GM12878 (cell line): ENCODE data around the gene TRIP4. TPM values are rescaled to one million over a fixed set of nuclear protein-coding genes. Genes with fewer than 3 reads are reported as not detected.

Experiments used
- ATAC-seq: fragments of 200-7000 bp; cut with Tn5 transposase; 3 replicates; pipeline ENCODE4 v1.9.1; 2020; ENCODE audit warnings: mild to moderate bottlenecking, moderate library complexity
- BruUV-seq: library from RNA; stranded (reverse); fragments of 400-500 nt; replicated peaks from 2 replicates; lab custom pipeline; 2021; lab: Mats Ljungman, UMichigan
- CTCF ChIA-PET: fragments of 300-600 bp; sonication (Branson Sonifier 250); formaldehyde crosslinking; extraction: SDS; loops from one replicate; lab custom pipeline; 2021; ENCODE audit warnings: inconsistent platforms; lab: Yijun Ruan, JAX
- POLR2A ChIA-PET: fragments of 350-600 bp; formaldehyde crosslinking; extraction: SDS; loops from one replicate; lab custom pipeline; 2021; ENCODE audit warnings: inconsistent platforms; lab: Charles Lee
- RAD21 ChIA-PET: fragments of 300-600 bp; sonication (Branson Sonifier 250); formaldehyde crosslinking; loops from one replicate; lab custom pipeline; 2023; ENCODE audit warnings: antibody characterized with exemption; ENCODE audit not compliant: unreplicated experiment; lab: Charles Lee
- SMC1A ChIA-PET: fragments of 300-600 bp; sonication (Branson Sonifier 250); formaldehyde crosslinking; loops from one replicate; lab custom pipeline; 2023; ENCODE audit not compliant: unreplicated experiment, uncharacterized antibody; lab: Charles Lee
- DNase-seq: peaks from one replicate; pipeline ENCODE4 v3.0.0-alpha.2; 2011; ENCODE audit warnings: low read depth, low spot score
- FAIRE-seq: peaks from 3 replicates; lab custom pipeline; 2011; peaks lifted over from hg19 to GRCh38; lab: Jason Lieb, UNC
- H2AFZ ChIP-seq: 2 replicates; pipeline ENCODE4 v1.6.0; 2011; ENCODE audit warnings: low read depth, low read length, control low read depth; ENCODE audit not compliant: control insufficient read depth
- H3K27ac ChIP-seq: 2 replicates; pipeline ENCODE4 v1.5.1; 2011; ENCODE audit warnings: control low read depth; ENCODE audit not compliant: control insufficient read depth, insufficient read depth
- H3K27me3 ChIP-seq, 2 experiments: replicated peaks in 1 of 2; 2 replicates each; pipeline versions ENCODE4 v1.6.0 to v1.6.1; 2011; ENCODE audit warnings: low read length in 1 of 2; ENCODE audit not compliant: control insufficient read depth in 2 of 2, insufficient read depth in 2 of 2
- H3K36me3 ChIP-seq, 2 experiments: 2 replicates each; pipeline ENCODE4 v1.5.1; 2011; ENCODE audit warnings: low read length in 1 of 2; ENCODE audit not compliant: control insufficient read depth in 2 of 2, insufficient read depth in 2 of 2
- H3K4me1 ChIP-seq: 2 replicates; pipeline ENCODE4 v1.6.1; 2011; ENCODE audit warnings: mild to moderate bottlenecking, low read length, moderate library complexity, mixed read lengths; ENCODE audit not compliant: control insufficient read depth, insufficient read depth
- H3K4me2 ChIP-seq: 2 replicates; pipeline ENCODE4 v1.6.0; 2011; ENCODE audit warnings: control low read depth; ENCODE audit not compliant: control insufficient read depth, insufficient read depth
- H3K4me3 ChIP-seq: fragments of 200-600 bp; sonication (generic); 2 replicates; pipeline ENCODE4 v1.5.1; 2016
- H3K79me2 ChIP-seq: 2 replicates; pipeline ENCODE4 v1.6.0; 2011; ENCODE audit warnings: low read length; ENCODE audit not compliant: control insufficient read depth, insufficient read depth
- H3K9ac ChIP-seq: 2 replicates; pipeline ENCODE4 v1.8.0; 2011; ENCODE audit warnings: low read length, control low read depth, mixed read lengths; ENCODE audit not compliant: control insufficient read depth, insufficient read depth
- H3K9me3 ChIP-seq: replicated peaks from 3 replicates; pipeline ENCODE4 v1.5.1; 2011; ENCODE audit warnings: mild to moderate bottlenecking, low read length; ENCODE audit not compliant: control insufficient read depth, insufficient read depth
- H4K20me1 ChIP-seq: 2 replicates; pipeline ENCODE4 v1.6.0; 2011; ENCODE audit not compliant: control insufficient read depth, insufficient read depth
- BCL11A ChIP-seq: IDR thresholded peaks from 2 replicates; pipeline ENCODE4 v1.6.1; 2011; ENCODE audit warnings: low read depth, low read length
- EED ChIP-seq: sonication (generic); IDR thresholded peaks from 2 replicates; pipeline ENCODE4 v1.6.1; 2016; ENCODE audit warnings: antibody characterized with exemption, low read depth
- HDAC2 ChIP-seq: fragments of 200-600 bp; sonication (generic); IDR thresholded peaks from 2 replicates; pipeline ENCODE4 v1.6.1; 2017
- JUND ChIP-seq: IDR thresholded peaks from 2 replicates; pipeline ENCODE4 v1.6.1; 2012; ENCODE audit warnings: low read depth, mild to moderate bottlenecking, low read length, improper control_type of control experiment, moderate library complexity
- RAD51 ChIP-seq: fragments of 450-650 bp; IDR thresholded peaks from 2 replicates; pipeline ENCODE4 v1.6.1; 2016; ENCODE audit warnings: moderate library complexity, mild to moderate bottlenecking, inconsistent platforms
- YBX1 ChIP-seq: fragments of 450-650 bp; IDR thresholded peaks from 2 replicates; pipeline ENCODE4 v1.6.1; 2016; ENCODE audit warnings: antibody characterized with exemption
- ZNF217 ChIP-seq: fragments of 450-650 bp; IDR thresholded peaks from 2 replicates; pipeline ENCODE4 v1.6.1; 2017; ENCODE audit warnings: antibody characterized with exemption, mild to moderate bottlenecking
- ZNF274 ChIP-seq: IDR thresholded peaks from one replicate; pipeline ENCODE4 v1.8.0; 2011; ENCODE audit not compliant: insufficient read length, insufficient read depth
- WGBS: methylation state at CpG from one replicate; pipeline ENCODE4 v1.1.6; 2016; ENCODE audit warnings: low lambda C conversion rate; ENCODE audit not compliant: insufficient replicate concordance, insufficient coverage; ENCODE audit errors: missing lambda C conversion rate; 5-methylcytosine and 5-hydroxymethylcytosine counted together
- in situ Hi-C: fragments of 300-500 bp; cut with MboI; formaldehyde crosslinking; loops from 9 replicates; pipeline ENCODE4 v1.14.3; 2018; ENCODE audit warnings: mixed read lengths
- intact Hi-C: fragments of 100-400 bp; cut with micrococcal nuclease; formaldehyde crosslinking; loops from one replicate; pipeline ENCODE4 v1.14.2; 2022; ENCODE audit not compliant: unreplicated experiment
- polyA plus RNA-seq, 11 experiments: library from polyadenylated mRNA; depleted of rRNA in 4 of 11; unstranded in 6 of 11; stranded (reverse) in 5 of 11; fragments of >200 nt; fragmentation: Nextera tagmentation in 4 of 11; fragmentation: Illumina TruSeq in 1 of 11; extraction: Ambion mirVana in 4 of 11; extraction: Trizol in 1 of 11; gene quantifications; 1 replicate in 1 of 11; 2 replicates in 10 of 11; pipeline versions ENCODE4 v1.2.1 to v1.2.3, GENCODE V29; 2011 to 2016; ENCODE audit warnings: inconsistent platforms in 2 of 11, missing spikeins in 2 of 11, low read depth in 1 of 11
- total RNA-seq, 4 experiments: library from RNA; depleted of rRNA in 3 of 4; stranded (reverse); fragments of >200 nt in 3 of 4; fragmentation: Illumina TruSeq in 1 of 4; extraction: Trizol in 1 of 4; gene quantifications; 2 replicates each; pipeline versions ENCODE4 v1.2.1 to v1.2.3, GENCODE V29; 2013 to 2021
- TF ChIP-seq, protein P1 (sequence below): fragments of 450-650 bp; IDR thresholded peaks from 2 replicates; pipeline ENCODE4 v1.6.1; 2017; ENCODE audit warnings: low read depth, mild to moderate bottlenecking, moderate library complexity
- TF ChIP-seq, protein P2 (sequence below): fragments of 450-650 bp; IDR thresholded peaks from 2 replicates; pipeline ENCODE4 v1.6.1; 2017; ENCODE audit warnings: borderline replicate concordance
- TF ChIP-seq, protein P3 (sequence below): fragments of 450-650 bp; formaldehyde crosslinking; IDR thresholded peaks from 2 replicates; pipeline ENCODE4 v1.5.0; 2022; ENCODE audit warnings: mild to moderate bottlenecking, missing genetic modification characterization

Gene TRIP4
- total and polyA plus RNA-seq, 10 of the 15 experiments (the other 5 are each of a cell fraction or from before 2014, with no cell fraction given), result 6.4 to 24.5 (median 20.0) TPM

DNA sequence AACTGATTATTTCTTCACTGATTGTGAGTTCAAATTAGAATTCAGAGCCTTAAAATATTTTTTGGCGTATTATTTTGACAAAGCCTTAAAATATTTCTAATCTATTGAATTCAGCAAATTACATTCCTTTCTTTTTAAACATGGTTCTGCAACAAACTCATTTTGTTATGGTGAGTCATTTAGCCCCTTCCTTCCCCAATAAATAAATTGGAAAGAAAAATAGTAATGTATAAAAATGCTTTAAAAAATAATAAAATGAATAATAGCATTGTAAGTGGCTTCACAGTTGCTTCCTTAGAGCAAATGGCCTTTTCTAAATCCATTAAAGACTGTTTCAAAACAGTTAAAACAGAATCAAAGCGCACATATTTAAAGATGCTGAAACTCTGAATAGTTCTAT is 43.8 kb upstream of the TRIP4 start:
- SMC1A ChIA-PET, result interaction anchor here (0.6 kb wide), 1 partner anchor 25 kb away, joined by 3 read pairs; no protein-coding TSS in a partner anchor
- H3K27ac ChIP-seq, result no peak overlapping the region
- in situ Hi-C loops (no loop called here), intact Hi-C loops (no loop called here)
- no peaks in the 10 kb centered on the region; the same call in 1 of the 2 replicates for H4K20me1 ChIP-seq
- H3K4me1 ChIP-seq, result no peaks in the 10 kb centered on the region
- WGBS, result 100% methylated on average over 2 of the region's 2 CpGs
- TF ChIP-seq EED (no peak), YBX1 (no peak), JUND (no peak), HDAC2 (no peak), ZNF217 (no peak), RAD51 (no peak), BCL11A (no peak)
- no peak overlapping the region for H3K9ac ChIP-seq
- FAIRE-seq (no peak), ATAC-seq (no peak), DNase-seq (no peak)
- no peak overlapping the region for H2AFZ ChIP-seq
- H3K4me2 ChIP-seq, result no peak overlapping the region
- no TSS peak for BruUV-seq
- no peaks in the 10 kb centered on the region for H3K27me3 ChIP-seq
- no peak overlapping the region for H3K4me3 ChIP-seq
- RAD21 ChIA-PET, result interaction anchor here (0.7 kb wide), 1 partner anchor 34 kb away, joined by 4 read pairs; no protein-coding TSS in a partner anchor
- peaks cover 10% of the 10 kb centered on the region for H3K79me2 ChIP-seq
- H3K9me3 ChIP-seq, result no peaks in the 10 kb centered on the region
- POLR2A ChIA-PET, result no interaction called here
- CTCF ChIA-PET, result no interaction called here
- no peaks in the 10 kb centered on the region; a peak in 3 of 4 replicates for H3K36me3 ChIP-seq

DNA sequence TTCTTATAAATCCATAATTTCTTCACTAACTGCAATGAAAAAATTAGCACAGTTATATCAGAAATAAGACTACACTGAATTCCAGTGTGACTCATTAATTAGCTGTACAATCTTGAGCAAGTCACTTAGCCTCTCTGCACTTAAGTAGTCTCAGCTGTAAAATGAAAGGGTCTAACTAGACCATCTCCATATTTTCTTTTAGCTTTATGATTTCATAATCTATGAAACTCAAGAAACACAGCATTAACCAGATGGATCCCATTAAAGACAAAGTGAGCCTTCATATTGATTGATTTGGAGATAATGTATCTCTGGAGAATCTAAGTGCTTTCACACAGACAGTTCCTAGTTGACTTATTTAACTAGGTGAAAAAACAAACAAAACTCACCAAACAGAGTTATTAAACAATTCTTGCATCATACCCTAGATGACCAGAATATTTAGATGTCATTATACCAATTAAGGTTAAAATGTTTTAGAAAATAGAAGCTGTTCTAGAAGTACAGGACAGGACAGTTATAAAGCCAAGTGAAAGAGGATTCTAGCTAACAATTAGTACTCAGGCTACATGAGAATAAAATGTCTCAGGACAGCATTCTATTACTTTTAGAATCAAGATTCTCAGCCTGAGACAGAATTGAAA is 42.9 kb upstream of the TRIP4 start:
- intact Hi-C loops, result no loop called here
- Histone ChIP-seq H3K9me3 (no peaks in the 10 kb centered on the region), H3K36me3 (no peaks in the 10 kb centered on the region; a peak in 2 of 4 replicates), H2AFZ (no peak overlapping the region), H3K79me2 (peaks cover 13% of the 10 kb centered on the region), H3K27ac (no peak overlapping the region), H3K9ac (no peak overlapping the region), H3K27me3 (no peaks in the 10 kb centered on the region), H4K20me1 (no peaks in the 10 kb centered on the region; the same call in 1 of the 2 replicates), H3K4me3 (no peak overlapping the region), H3K4me2 (no peak overlapping the region), H3K4me1 (no peaks in the 10 kb centered on the region)
- DNase-seq, result no peak
- in situ Hi-C loops, result no loop called here
- CTCF ChIA-PET, result interaction anchor here (0.7 to 1.7 kb wide), 4 partner anchors 10 to 133 kb away, joined by 3 to 5 read pairs (median 4); no protein-coding TSS in a partner anchor
- FAIRE-seq, result no peak
- RAD21 ChIA-PET, result interaction anchor here (0.6 to 1.4 kb wide), 4 partner anchors 10 to 43 kb away, joined by 3 to 4 read pairs (median 3); partner anchors contain the start of gene TRIP4
- SMC1A ChIA-PET, result interaction anchor here (0.6 to 1.2 kb wide), 6 partner anchors 10 to 135 kb away, joined by 3 to 5 read pairs (median 4); no protein-coding TSS in a partner anchor
- POLR2A ChIA-PET, result interaction anchor here (0.5 kb wide), 2 partner anchors 126 to 272 kb away, joined by 4 to 5 read pairs; no protein-coding TSS in a partner anchor
- no peak for ATAC-seq
- no TSS peak for BruUV-seq
- TF ChIP-seq, protein P1, sequence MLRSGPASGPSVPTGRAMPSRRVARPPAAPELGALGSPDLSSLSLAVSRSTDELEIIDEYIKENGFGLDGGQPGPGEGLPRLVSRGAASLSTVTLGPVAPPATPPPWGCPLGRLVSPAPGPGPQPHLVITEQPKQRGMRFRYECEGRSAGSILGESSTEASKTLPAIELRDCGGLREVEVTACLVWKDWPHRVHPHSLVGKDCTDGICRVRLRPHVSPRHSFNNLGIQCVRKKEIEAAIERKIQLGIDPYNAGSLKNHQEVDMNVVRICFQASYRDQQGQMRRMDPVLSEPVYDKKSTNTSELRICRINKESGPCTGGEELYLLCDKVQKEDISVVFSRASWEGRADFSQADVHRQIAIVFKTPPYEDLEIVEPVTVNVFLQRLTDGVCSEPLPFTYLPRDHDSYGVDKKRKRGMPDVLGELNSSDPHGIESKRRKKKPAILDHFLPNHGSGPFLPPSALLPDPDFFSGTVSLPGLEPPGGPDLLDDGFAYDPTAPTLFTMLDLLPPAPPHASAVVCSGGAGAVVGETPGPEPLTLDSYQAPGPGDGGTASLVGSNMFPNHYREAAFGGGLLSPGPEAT, result no peak
- no peak for TF ChIP-seq EED
- TF ChIP-seq, protein P2, sequence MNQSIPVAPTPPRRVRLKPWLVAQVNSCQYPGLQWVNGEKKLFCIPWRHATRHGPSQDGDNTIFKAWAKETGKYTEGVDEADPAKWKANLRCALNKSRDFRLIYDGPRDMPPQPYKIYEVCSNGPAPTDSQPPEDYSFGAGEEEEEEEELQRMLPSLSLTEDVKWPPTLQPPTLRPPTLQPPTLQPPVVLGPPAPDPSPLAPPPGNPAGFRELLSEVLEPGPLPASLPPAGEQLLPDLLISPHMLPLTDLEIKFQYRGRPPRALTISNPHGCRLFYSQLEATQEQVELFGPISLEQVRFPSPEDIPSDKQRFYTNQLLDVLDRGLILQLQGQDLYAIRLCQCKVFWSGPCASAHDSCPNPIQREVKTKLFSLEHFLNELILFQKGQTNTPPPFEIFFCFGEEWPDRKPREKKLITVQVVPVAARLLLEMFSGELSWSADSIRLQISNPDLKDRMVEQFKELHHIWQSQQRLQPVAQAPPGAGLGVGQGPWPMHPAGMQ, result no peak
- TF ChIP-seq, protein P3, sequence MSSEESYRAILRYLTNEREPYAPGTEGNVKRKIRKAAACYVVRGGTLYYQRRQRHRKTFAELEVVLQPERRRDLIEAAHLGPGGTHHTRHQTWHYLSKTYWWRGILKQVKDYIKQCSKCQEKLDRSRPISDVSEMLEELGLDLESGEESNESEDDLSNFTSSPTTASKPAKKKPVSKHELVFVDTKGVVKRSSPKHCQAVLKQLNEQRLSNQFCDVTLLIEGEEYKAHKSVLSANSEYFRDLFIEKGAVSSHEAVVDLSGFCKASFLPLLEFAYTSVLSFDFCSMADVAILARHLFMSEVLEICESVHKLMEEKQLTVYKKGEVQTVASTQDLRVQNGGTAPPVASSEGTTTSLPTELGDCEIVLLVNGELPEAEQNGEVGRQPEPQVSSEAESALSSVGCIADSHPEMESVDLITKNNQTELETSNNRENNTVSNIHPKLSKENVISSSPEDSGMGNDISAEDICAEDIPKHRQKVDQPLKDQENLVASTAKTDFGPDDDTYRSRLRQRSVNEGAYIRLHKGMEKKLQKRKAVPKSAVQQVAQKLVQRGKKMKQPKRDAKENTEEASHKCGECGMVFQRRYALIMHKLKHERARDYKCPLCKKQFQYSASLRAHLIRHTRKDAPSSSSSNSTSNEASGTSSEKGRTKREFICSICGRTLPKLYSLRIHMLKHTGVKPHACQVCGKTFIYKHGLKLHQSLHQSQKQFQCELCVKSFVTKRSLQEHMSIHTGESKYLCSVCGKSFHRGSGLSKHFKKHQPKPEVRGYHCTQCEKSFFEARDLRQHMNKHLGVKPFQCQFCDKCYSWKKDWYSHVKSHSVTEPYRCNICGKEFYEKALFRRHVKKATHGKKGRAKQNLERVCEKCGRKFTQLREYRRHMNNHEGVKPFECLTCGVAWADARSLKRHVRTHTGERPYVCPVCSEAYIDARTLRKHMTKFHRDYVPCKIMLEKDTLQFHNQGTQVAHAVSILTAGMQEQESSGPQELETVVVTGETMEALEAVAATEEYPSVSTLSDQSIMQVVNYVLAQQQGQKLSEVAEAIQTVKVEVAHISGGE (CRISPR knock-in tag), result no peak
- no peak for TF ChIP-seq ZNF274
